HCT116 (cell line): Measurements from ENCODE around the gene SELL. TPM values are rescaled to one million over a fixed set of nuclear protein-coding genes. Genes with fewer than 3 reads are reported as not detected.
"Not testable (repeated sequence)": the region's sequence is repeated elsewhere in the genome, so short reads cannot be mapped to it uniquely, and the experiment has no call there.

Experiments
- ATAC-seq: fragments of 200-7000 bp; cut with Tn5 transposase; 2 replicates; pipeline ENCODE4 v1.9.1; 2020; ENCODE audit warnings: mild to moderate bottlenecking, moderate library complexity
- BruUV-seq: library from RNA; stranded (reverse); fragments of 400-500 nt; replicated peaks from 2 replicates; lab custom pipeline; 2021; lab: Mats Ljungman, UMichigan
- CTCF ChIA-PET: fragments of 300-600 bp; sonication (Branson Sonifier 250); formaldehyde crosslinking; loops from one replicate; lab custom pipeline; 2021; ENCODE audit warnings: antibody characterized with exemption; lab: Charles Lee
- POLR2A ChIA-PET: fragments of 300-600, 350-600 bp; sonication (Branson Sonifier 250); formaldehyde crosslinking; loops from one replicate; lab custom pipeline; 2021; ENCODE audit warnings: antibody characterized with exemption; lab: Charles Lee
- RAD21 ChIA-PET, 2 experiments: fragments of 300-600 bp; sonication (Branson Sonifier 250); formaldehyde crosslinking; loops; one replicate each; lab custom pipeline; 2023; ENCODE audit warnings: low total read pairs in 2 of 2; ENCODE audit not compliant: uncharacterized antibody in 2 of 2, unreplicated experiment in 2 of 2, low non-redundant PET in 1 of 2; lab: Charles Lee
- DNase-seq: peaks from one replicate; pipeline ENCODE4 v3.0.0-alpha.2; 2010; ENCODE audit warnings: low read depth, low spot score
- H2AFZ ChIP-seq: fragments of 200-600 bp; shearing (Covaris generic), sonication (generic); 2 replicates; pipeline ENCODE4 v1.6.1; 2017; ENCODE audit warnings: low read depth, mixed run types, mixed read lengths, antibody characterized with exemption, low read length; ENCODE audit not compliant: poor library complexity, severe bottlenecking
- H3K27ac ChIP-seq: 2 replicates; pipeline ENCODE4 v1.5.1; 2012; ENCODE audit warnings: low read depth, low read length
- H3K27me3 ChIP-seq: fragments of 200-600 bp; sonication (generic); 2 replicates; pipeline ENCODE4 v1.6.1; 2016; ENCODE audit warnings: mixed run types, low read length, mixed read lengths; ENCODE audit not compliant: insufficient read depth
- H3K36me3 ChIP-seq, 2 experiments: fragments of 200-500 bp in 1 of 2; fragments of 200-600 bp in 1 of 2; sonication (Bioruptor generic) in 1 of 2; sonication (generic) in 1 of 2; 2 replicates each; pipeline versions ENCODE4 v1.5.1 to v1.6.1; 2014 to 2016; ENCODE audit warnings: low read length in 2 of 2, inconsistent platforms in 1 of 2, mixed read lengths in 1 of 2, mixed run types in 1 of 2; ENCODE audit not compliant: insufficient read depth in 2 of 2, control insufficient read depth in 1 of 2
- H3K4me1 ChIP-seq, 2 experiments: fragments of 200-600 bp in 1 of 2; sonication (generic) in 1 of 2; 2 replicates each; pipeline versions ENCODE4 v1.5.1 to v1.6.1; 2012 to 2017; ENCODE audit warnings: low read length in 2 of 2, inconsistent platforms in 1 of 2, mild to moderate bottlenecking in 1 of 2, mixed read lengths in 1 of 2, mixed run types in 1 of 2, moderate library complexity in 1 of 2; ENCODE audit not compliant: insufficient read depth in 2 of 2, control insufficient read depth in 1 of 2
- H3K4me2 ChIP-seq: fragments of 200-600 bp; sonication (generic); 2 replicates; pipeline ENCODE4 v1.6.1; 2017; ENCODE audit warnings: mixed run types, low read length, mixed read lengths
- H3K4me3 ChIP-seq, 2 experiments: fragments of 200-600 bp in 1 of 2; sonication (generic) in 1 of 2; replicated peaks in 1 of 2; 2 replicates each; pipeline ENCODE4 v1.5.1; 2011 to 2016; ENCODE audit warnings: low read length in 2 of 2, control low read depth in 1 of 2, low read depth in 1 of 2, mild to moderate bottlenecking in 1 of 2, mixed read lengths in 1 of 2, mixed run types in 1 of 2
- H3K79me2 ChIP-seq: fragments of 200-600 bp; sonication (generic); 2 replicates; pipeline ENCODE4 v1.6.1; 2017; ENCODE audit warnings: mild to moderate bottlenecking, mixed run types, low read length, moderate library complexity, mixed read lengths; ENCODE audit not compliant: insufficient read depth
- H3K9ac ChIP-seq: fragments of 200-600 bp; sonication (generic); 2 replicates; pipeline ENCODE4 v1.6.1; 2016; ENCODE audit warnings: low read length, mixed read lengths
- H3K9me2 ChIP-seq: fragments of 200-600 bp; sonication (generic), shearing (Covaris generic); 2 replicates; pipeline ENCODE4 v1.6.1; 2017; ENCODE audit warnings: mixed run types, mild to moderate bottlenecking, moderate library complexity; ENCODE audit not compliant: insufficient read depth
- H3K9me3 ChIP-seq, 2 experiments: fragments of 200-500 bp in 1 of 2; fragments of 200-600 bp in 1 of 2; sonication (Bioruptor generic) in 1 of 2; sonication (generic) in 1 of 2; 2 replicates each; pipeline ENCODE4 v1.6.1; 2014 to 2017; ENCODE audit warnings: low read length in 2 of 2, mixed read lengths in 2 of 2, inconsistent platforms in 1 of 2, low read depth in 1 of 2, mild to moderate bottlenecking in 1 of 2, mixed run types in 1 of 2, moderate library complexity in 1 of 2; ENCODE audit not compliant: control insufficient read depth in 1 of 2, insufficient read depth in 1 of 2
- H4K20me1 ChIP-seq: fragments of 200-600 bp; sonication (generic), shearing (Covaris generic); 2 replicates; pipeline ENCODE4 v1.6.1; 2017; ENCODE audit warnings: mixed run types, mild to moderate bottlenecking, moderate library complexity; ENCODE audit not compliant: insufficient read depth
- CBX3 ChIP-seq: IDR thresholded peaks from 2 replicates; pipeline ENCODE4 v1.6.1; 2012; ENCODE audit warnings: low read depth
- CEBPB ChIP-seq: IDR thresholded peaks from 2 replicates; pipeline ENCODE4 v1.6.1; 2012; ENCODE audit warnings: low read depth
- EZH2 ChIP-seq: fragments of 200-600 bp; sonication (generic); IDR thresholded peaks from 2 replicates; pipeline ENCODE4 v1.6.1; 2017; ENCODE audit warnings: antibody characterized with exemption, mixed run types
- YY1 ChIP-seq: IDR thresholded peaks from 2 replicates; pipeline ENCODE4 v1.6.1; 2011; ENCODE audit warnings: low read length, low read depth, moderate library complexity, mild to moderate bottlenecking; ENCODE audit not compliant: insufficient replicate concordance; ENCODE audit errors: extremely low read depth
- ZNF274 ChIP-seq: fragments of 200-500 bp; sonication (Bioruptor generic); IDR thresholded peaks from 2 replicates; pipeline ENCODE4 v1.6.1; 2014; ENCODE audit warnings: mild to moderate bottlenecking, low read depth, low read length, inconsistent platforms
- intact Hi-C: fragments of 100-400 bp; cut with micrococcal nuclease; formaldehyde crosslinking; loops from 2 replicates; pipeline ENCODE4 v1.10.0; 2022
- total RNA-seq: library from RNA; stranded (reverse); gene quantifications from one replicate; pipeline ENCODE4 v1.2.1, GENCODE V29; 2021; ENCODE audit not compliant: unreplicated experiment

SELL gene
- total RNA-seq, 1 experiment from 2014 or later, result 4.1 TPM

- ChIA-PET POLR2A (no interaction called here), CTCF (interaction anchor here (2.4 kb wide), 1 partner anchor 11 kb away, joined by 11 read pairs; no protein-coding TSS in a partner anchor), RAD21 (no interaction called here)
- H3K9ac ChIP-seq, result no peak overlapping the region
- H3K4me1 ChIP-seq, result no peaks in the 10 kb centered on the region
- no peak for DNase-seq
- H3K9me3 ChIP-seq, result no peaks in the 10 kb centered on the region
- H3K9me2 ChIP-seq, result no peaks in the 10 kb centered on the region
- H3K27me3 ChIP-seq, result no peaks in the 10 kb centered on the region
- H2AFZ ChIP-seq, result no peak overlapping the region
- no TSS peak for BruUV-seq
- no peaks in the 10 kb centered on the region for H3K36me3 ChIP-seq
- intact Hi-C loops, result no loop called here
- H3K79me2 ChIP-seq, result no peaks in the 10 kb centered on the region
- ATAC-seq, result no peak
- no peak overlapping the region for H3K4me3 ChIP-seq
- no peak overlapping the region for H3K4me2 ChIP-seq
- no peak overlapping the region for H3K27ac ChIP-seq
- no peaks in the 10 kb centered on the region for H4K20me1 ChIP-seq
- no peak for TF ChIP-seq ZNF274
- no peak for TF ChIP-seq EZH2
- no peak for TF ChIP-seq YY1
- no peak for TF ChIP-seq CEBPB
- TF ChIP-seq CBX3, result no peak
These were observed 11.4 kb upstream of the SELL start for GRCh38 chr1:169722779-169723178.

- H3K9ac ChIP-seq, H3K9me2 ChIP-seq, H4K20me1 ChIP-seq, BruUV-seq, H3K27ac ChIP-seq, POLR2A ChIA-PET, DNase-seq, H3K4me3 ChIP-seq, CTCF ChIA-PET, H3K36me3 ChIP-seq, H3K9me3 ChIP-seq, RAD21 ChIA-PET, H2AFZ ChIP-seq, H3K4me2 ChIP-seq, H3K27me3 ChIP-seq, ATAC-seq, H3K79me2 ChIP-seq: not testable (repeated sequence)
- peaks cover 2 to 12% of the 10 kb centered on the region in 2 experiments; a peak in 3 of 4 replicates for H3K4me1 ChIP-seq
- intact Hi-C loops, result loop anchor here (1.0 to 10.0 kb wide), 2 partner anchors 37 to 60 kb away; no protein-coding TSS in a partner anchor
These were observed 3.7 kb upstream of the SELL start for GRCh38 chr1:169715100-169715499.

GRCh38 chr1:169713090-169713489, 1.7 kb upstream of the SELL start:
- POLR2A ChIA-PET, H3K9me2 ChIP-seq, BruUV-seq, H3K9ac ChIP-seq, H3K27ac ChIP-seq, H3K36me3 ChIP-seq, H3K9me3 ChIP-seq, H3K4me2 ChIP-seq, H4K20me1 ChIP-seq, H3K27me3 ChIP-seq, H3K4me3 ChIP-seq, H2AFZ ChIP-seq, ATAC-seq, DNase-seq, RAD21 ChIA-PET, H3K79me2 ChIP-seq: not testable (repeated sequence)
- CTCF ChIA-PET, result interaction anchor here (1.5 to 1.8 kb wide), 2 partner anchors 19 to 1110 kb away, joined by 3 to 6 read pairs; no protein-coding TSS in a partner anchor
- H3K4me1 ChIP-seq, result peaks cover 2 to 12% of the 10 kb centered on the region in 2 experiments; a peak in 3 of 4 replicates
- intact Hi-C loops, result loop anchor here (5.0 to 10.0 kb wide), 3 partner anchors 58 to 161 kb away; no protein-coding TSS in a partner anchor
